ENCODE results near the gene ZCCHC14. TPM values are rescaled to one million over a fixed set of nuclear protein-coding genes. Genes with fewer than 3 reads are reported as not detected.

The ZCCHC14 gene
- total RNA-seq, 4 donors from 2014 or later, result 23.0 to 70.0 (median 27.6) TPM

DNA sequence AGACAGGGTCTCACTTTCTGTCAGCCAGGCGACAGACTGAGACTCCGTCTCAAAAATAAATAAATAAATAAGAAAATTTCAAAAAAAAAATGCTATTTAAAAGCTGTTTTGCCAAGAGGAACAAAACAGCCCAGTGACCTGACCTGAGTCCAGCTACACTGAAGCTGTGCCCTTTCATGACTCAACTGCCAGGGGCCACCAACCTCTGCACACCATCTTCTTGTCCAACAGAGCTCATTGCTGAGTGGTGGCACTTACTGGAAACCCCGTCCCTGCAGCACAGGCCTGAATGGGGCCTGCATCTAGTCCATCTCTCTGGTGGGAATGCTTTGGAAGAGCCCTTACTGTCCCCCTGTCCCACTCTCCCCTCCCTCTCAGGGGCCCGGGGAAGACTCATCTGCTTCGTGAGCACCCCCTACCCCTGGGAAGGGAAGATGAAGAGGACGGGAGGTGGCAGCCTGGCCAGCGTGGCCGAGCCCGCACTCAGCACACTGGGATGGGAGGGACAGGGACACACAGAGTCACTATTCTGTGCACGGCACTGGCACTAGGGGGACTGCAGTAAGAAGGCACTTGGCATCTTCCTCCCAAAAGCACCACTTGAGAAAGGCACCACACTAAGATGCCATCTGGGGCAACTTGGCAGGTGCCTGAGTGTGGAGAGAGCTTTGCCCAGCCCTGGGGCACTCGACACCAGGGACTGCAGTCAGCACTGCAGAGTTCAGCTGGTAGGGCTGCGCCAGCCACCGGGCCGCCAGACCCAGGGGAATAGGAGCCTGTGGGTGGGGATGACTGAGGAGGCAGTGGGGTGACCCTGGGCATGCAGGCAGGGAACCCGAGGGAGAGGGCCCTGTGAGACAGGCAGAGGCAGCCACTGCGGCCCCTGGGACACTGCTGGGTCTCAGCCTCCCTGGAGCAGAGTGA is 122.8 kb downstream of the ZCCHC14 start:
- Histone ChIP-seq H3K36me3 (peaks cover 0 to 8% of the 10 kb centered on the region in 2 donors), H3K4me3 (replicated peaks in 1 of 3) (no peak overlapping the region), H3K27me3 (no peaks in the 10 kb centered on the region), H3K4me1 (peaks cover 0 to 19% of the 10 kb centered on the region in 2 donors), H3K9me3 (no peaks in the 10 kb centered on the region), H3K27ac (no peak overlapping the region)
- no peak for TF ChIP-seq POLR2A (IDR thresholded peaks at IDR 0.05)
- TF ChIP-seq, protein P1, sequence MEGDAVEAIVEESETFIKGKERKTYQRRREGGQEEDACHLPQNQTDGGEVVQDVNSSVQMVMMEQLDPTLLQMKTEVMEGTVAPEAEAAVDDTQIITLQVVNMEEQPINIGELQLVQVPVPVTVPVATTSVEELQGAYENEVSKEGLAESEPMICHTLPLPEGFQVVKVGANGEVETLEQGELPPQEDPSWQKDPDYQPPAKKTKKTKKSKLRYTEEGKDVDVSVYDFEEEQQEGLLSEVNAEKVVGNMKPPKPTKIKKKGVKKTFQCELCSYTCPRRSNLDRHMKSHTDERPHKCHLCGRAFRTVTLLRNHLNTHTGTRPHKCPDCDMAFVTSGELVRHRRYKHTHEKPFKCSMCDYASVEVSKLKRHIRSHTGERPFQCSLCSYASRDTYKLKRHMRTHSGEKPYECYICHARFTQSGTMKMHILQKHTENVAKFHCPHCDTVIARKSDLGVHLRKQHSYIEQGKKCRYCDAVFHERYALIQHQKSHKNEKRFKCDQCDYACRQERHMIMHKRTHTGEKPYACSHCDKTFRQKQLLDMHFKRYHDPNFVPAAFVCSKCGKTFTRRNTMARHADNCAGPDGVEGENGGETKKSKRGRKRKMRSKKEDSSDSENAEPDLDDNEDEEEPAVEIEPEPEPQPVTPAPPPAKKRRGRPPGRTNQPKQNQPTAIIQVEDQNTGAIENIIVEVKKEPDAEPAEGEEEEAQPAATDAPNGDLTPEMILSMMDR (IDR thresholded peaks at IDR 0.05), result no peak
- intact Hi-C loops (cut with DNase I), result no loop called here
- DNase-seq, result no peak
- 81 to 86% methylated on average over 13 to 15 of the region's 16 CpGs for WGBS, 2 donors

DNA sequence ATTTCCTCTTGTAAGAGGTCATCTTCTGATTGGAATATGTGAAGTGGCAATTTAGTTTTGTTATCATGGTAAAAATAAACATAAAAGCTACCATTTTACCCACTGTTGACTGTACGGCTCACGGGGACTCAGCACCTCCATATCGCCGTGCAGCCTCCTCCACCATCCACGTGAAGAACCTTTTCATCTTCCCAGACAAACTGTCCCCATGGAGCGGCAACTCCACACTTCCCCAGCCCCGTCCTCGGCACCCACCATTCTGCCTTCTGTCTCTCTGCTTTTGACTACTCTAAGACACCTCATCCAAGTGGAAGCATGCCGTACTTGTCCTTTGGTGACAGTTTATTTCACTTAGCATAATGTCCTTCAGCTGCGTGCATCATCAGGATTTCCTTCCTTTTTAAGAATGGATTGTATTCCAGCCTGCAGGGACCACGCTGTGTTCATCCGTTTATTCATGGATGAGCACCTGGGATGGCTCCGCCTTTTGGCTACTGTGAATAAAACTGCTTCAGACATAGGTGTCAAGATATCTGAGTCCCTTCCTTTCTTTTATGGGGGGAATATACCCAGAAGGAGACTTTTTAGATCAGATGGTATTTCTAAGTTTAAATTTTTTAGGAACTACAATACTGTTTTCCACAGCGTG is 123.6 kb downstream of the ZCCHC14 start:
- H3K27me3 ChIP-seq, result no peaks in the 10 kb centered on the region
- H3K36me3 ChIP-seq, result peaks cover 0 to 8% of the 10 kb centered on the region in 2 donors
- H3K27ac ChIP-seq, result no peak overlapping the region
- H3K4me3 ChIP-seq (replicated peaks in 1 of 3), result no peak overlapping the region
- WGBS, 2 donors, result 81 to 89% methylated on average over 14 of the region's 14 CpGs
- peaks cover 4 to 26% of the 10 kb centered on the region in 2 donors for H3K4me1 ChIP-seq
- TF ChIP-seq, protein P1 (IDR thresholded peaks at IDR 0.05), result no peak
- TF ChIP-seq POLR2A (IDR thresholded peaks at IDR 0.05), result no peak
- H3K9me3 ChIP-seq, result no peaks in the 10 kb centered on the region
- intact Hi-C loops (cut with DNase I), result no loop called here
- no peak for DNase-seq

DNA sequence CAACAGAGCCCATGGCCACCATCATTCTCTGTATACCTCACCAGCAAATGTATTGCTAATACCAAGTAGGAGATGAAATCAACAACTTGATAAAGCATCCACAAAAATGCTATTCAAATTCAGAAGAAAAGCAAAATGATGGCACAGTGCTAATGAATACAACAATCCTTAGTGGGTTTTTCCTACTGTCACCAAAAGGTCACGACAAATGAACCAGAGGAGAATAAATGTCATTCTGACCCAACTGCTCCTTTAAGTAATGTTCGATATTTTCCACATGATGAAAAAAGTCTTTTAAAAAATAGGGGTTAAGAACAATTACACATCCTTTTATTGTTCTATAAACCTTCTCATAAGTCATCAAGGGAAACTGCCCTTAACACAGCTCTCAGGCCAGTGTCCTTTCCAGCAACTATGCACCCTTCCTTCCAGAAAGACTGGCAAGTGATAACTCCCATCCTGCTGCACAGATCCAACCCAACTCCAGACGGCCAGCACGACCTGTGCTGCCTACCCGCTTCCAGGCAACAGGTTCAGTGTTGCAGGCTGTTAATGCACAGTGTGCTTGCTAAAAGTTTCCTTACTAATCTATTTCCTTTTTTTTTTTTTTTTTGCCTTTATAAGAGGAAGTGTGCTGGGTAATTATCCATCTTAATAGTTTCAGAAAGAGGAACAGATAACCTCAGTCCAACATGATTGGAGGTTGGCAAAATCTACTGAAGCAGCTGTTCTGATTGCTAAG is 124.6 kb downstream of the ZCCHC14 start:
- DNase-seq, result no peak
- Histone ChIP-seq H3K27me3 (no peaks in the 10 kb centered on the region), H3K4me3 (replicated peaks in 1 of 3) (no peak overlapping the region), H3K27ac (no peak overlapping the region), H3K9me3 (no peaks in the 10 kb centered on the region), H3K4me1 (peaks cover 14 to 35% of the 10 kb centered on the region in 2 donors), H3K36me3 (peaks cover 0 to 8% of the 10 kb centered on the region in 2 donors)
- intact Hi-C loops (cut with DNase I), result no loop called here
- 75 to 88% methylated on average over 5 of the region's 5 CpGs for WGBS, 2 donors
- TF ChIP-seq, protein P1 (IDR thresholded peaks at IDR 0.05), result no peak
- TF ChIP-seq POLR2A (IDR thresholded peaks at IDR 0.05), result no peak

DNA sequence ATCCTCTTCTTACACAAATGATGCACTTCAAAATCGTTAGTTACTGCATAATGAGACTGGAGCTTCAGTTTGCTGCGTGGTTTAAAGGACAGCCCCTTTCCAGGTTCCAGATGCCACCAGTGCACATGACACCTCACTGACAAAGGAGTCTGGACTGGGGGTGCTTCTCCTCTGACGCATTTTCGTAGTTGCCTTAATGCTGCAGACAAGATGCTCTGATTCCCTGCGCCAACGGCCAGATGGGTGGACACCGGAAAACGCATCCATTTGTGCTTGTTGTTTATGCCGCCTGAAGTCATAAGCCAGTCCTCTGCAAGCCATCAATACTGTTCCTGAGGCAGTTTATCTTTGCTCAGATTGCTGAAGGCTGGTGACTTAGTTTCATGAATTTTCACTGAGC is 125.3 kb downstream of the ZCCHC14 start:
- Histone ChIP-seq H3K4me3 (replicated peaks in 1 of 3) (no peak overlapping the region), H3K4me1 (peaks cover 14 to 40% of the 10 kb centered on the region in 2 donors), H3K36me3 (peaks cover 0 to 8% of the 10 kb centered on the region in 2 donors), H3K27ac (no peak overlapping the region), H3K27me3 (no peaks in the 10 kb centered on the region), H3K9me3 (no peaks in the 10 kb centered on the region)
- DNase-seq, result no peak
- intact Hi-C loops (cut with DNase I), result no loop called here
- 87 to 88% methylated on average over 9 of the region's 9 CpGs for WGBS, 2 donors
- no peak for TF ChIP-seq POLR2A (IDR thresholded peaks at IDR 0.05)
- TF ChIP-seq, protein P1 (IDR thresholded peaks at IDR 0.05), result no peak
